GM06990 (cell line): Measurements from ENCODE around the gene RCN1.

ENCODE experiments used
- DNase-seq: peaks from one replicate; pipeline ENCODE4 v3.0.0-alpha.2; 2011; ENCODE audit not compliant: insufficient read length; ENCODE audit errors: extremely low read depth
- H3K27me3 ChIP-seq: replicated peaks from 2 replicates; pipeline ENCODE4 v1.6.0; 2011; ENCODE audit warnings: low read length; ENCODE audit not compliant: control insufficient read depth, insufficient read depth
- H3K36me3 ChIP-seq: 2 replicates; pipeline ENCODE4 v1.5.1; 2011; ENCODE audit warnings: low read length; ENCODE audit not compliant: control insufficient read depth, insufficient read depth
- H3K4me3 ChIP-seq: replicated peaks from 2 replicates; pipeline ENCODE4 v1.5.1; 2011; ENCODE audit warnings: low read depth, mild to moderate bottlenecking, control low read depth, low read length
- CTCF ChIP-seq: IDR thresholded peaks from 2 replicates; pipeline ENCODE4 v1.5.1; 2011; ENCODE audit warnings: low read length, control low read depth, mild to moderate bottlenecking, inconsistent platforms; ENCODE audit not compliant: insufficient read depth, poor library complexity, severe bottlenecking

The RCN1 gene

GRCh38 chr11:32082346-32082986 lies 8.4 kb upstream of the RCN1 start:
- TF ChIP-seq CTCF, result no peak
- DNase-seq, result no peak
- no peak overlapping the region for H3K4me3 ChIP-seq

GRCh38 chr11:32087597-32087996 lies 3.3 kb upstream of the RCN1 start:
- H3K4me3 ChIP-seq, result no peak overlapping the region
- no peak for TF ChIP-seq CTCF
- DNase-seq, result no peak

More at GRCh38 chr11:32082346-32082986, 8.4 kb upstream of the RCN1 start:
- no peaks in the 10 kb centered on the region for H3K27me3 ChIP-seq
- H3K36me3 ChIP-seq, result no peaks in the 10 kb centered on the region

GRCh38 chr11:32088117-32088941 lies 2.5 kb upstream of the RCN1 start:
- Histone ChIP-seq H3K36me3 (no peaks in the 10 kb centered on the region), H3K27me3 (no peaks in the 10 kb centered on the region), H3K4me3 (no peak overlapping the region)
- no peak for TF ChIP-seq CTCF
- no peak for DNase-seq

More at GRCh38 chr11:32087597-32087996, 3.3 kb upstream of the RCN1 start:
- H3K27me3 ChIP-seq, result no peaks in the 10 kb centered on the region
- H3K36me3 ChIP-seq, result no peaks in the 10 kb centered on the region

- Histone ChIP-seq H3K4me3 (peak overlapping the region; percentile 86), H3K36me3 (peaks cover 3% of the 10 kb centered on the region), H3K27me3 (no peaks in the 10 kb centered on the region)
- DNase-seq, result no peak
- TF ChIP-seq CTCF, result no peak
These were observed 1.8 kb downstream of the RCN1 start for GRCh38 chr11:32092581-32093170.

GRCh38 chr11:32094923-32095322 lies 4.0 kb downstream of the RCN1 start:
- no peak for TF ChIP-seq CTCF
- Histone ChIP-seq H3K4me3 (no peak overlapping the region), H3K36me3 (peaks cover 10% of the 10 kb centered on the region)

More at GRCh38 chr11:32094923-32095322, 4.0 kb downstream of the RCN1 start:
- DNase-seq, result no peak
- H3K27me3 ChIP-seq, result no peaks in the 10 kb centered on the region
